ENCODE results near the gene SERHL2.
"Not testable (repeated sequence)": the region's sequence is repeated elsewhere in the genome, so short reads cannot be mapped to it uniquely, and the experiment has no call there.

The SERHL2 gene, protein sequence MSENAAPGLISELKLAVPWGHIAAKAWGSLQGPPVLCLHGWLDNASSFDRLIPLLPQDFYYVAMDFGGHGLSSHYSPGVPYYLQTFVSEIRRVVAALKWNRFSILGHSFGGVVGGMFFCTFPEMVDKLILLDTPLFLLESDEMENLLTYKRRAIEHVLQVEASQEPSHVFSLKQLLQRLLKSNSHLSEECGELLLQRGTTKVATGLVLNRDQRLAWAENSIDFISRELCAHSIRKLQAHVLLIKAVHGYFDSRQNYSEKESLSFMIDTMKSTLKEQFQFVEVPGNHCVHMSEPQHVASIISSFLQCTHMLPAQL

DNA sequence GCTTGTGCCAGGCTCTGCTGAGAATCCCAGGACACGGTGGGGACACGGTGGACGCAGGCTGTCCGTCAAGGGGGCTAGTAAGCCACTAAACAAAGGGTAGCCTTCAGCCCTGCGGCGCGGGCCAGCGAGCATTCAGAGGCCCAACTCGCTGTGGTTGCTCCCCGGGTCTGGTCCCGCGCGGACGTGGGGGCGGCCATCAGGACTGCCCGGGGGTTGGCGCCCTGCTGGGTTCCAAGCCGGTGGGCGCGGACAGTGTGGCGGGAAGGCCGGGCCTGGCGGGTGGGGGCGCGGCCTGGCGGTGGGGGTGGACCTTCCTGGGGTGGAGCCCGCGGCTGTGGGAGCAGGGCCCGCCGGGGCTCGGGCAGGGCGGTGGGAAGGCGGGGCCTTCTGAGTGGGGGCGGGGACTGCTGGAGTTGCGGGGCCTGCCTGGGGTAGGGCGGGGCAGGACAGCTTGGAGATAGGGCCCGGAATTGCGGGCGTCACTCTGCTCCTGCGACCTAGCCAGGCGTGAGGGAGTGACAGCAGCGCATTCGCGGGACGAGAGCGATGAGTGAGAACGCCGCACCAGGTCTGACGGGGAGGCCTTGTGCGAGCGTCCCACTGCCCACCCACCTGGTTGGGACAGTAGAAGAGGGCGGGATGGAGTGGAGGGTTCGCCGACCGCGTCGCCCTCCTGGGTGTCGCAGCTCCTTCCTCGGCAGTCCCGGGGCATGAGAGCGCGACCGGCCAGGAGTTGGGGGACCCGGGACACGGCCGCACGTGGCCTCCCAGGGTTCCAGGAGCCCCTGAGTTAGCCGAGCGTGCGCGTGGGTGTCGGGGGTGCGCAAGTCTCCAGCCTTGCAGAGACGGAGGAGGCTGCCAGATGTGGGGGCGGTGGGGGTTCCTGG lies at the start of gene SERHL2:
SERHL2 (plus strand) TSS at position 482 of the 887 bp plus-strand sequence; CDS start at position 547, 65 bp downstream.
- peak; percentile 78 for DNase-seq

DNA sequence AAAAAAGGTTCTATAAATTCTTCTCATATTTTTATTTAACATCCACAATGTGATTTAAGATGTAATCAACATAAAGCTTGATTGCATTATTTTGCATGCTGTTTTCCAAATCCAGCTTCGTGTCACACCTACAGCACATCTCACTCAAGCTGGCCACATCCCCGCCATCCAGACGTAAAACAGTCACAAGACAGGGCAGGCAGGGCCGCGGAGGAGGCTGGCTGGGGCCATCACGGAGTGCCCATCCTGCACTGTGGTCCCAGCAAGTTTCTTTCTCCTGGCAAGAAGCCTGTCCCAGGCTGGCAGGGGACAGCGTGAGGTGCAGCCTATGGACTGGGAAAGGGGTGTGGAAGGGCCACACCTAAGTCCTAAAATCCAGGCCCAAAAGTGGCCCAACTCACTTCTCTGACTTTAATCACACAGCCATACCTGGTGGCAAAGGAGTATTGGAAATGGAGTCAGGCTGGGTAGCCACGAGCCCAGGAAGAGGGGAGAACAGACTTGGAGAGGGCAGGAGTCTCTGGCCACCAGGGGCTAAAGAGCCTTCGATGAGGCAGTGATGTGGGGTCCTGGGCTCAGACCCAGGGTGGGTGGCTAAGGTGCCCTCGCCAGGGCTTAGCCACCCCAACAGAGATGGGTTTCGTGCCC lies 45.3 kb upstream of the SERHL2 start:
- not testable (repeated sequence) for DNase-seq

DNA sequence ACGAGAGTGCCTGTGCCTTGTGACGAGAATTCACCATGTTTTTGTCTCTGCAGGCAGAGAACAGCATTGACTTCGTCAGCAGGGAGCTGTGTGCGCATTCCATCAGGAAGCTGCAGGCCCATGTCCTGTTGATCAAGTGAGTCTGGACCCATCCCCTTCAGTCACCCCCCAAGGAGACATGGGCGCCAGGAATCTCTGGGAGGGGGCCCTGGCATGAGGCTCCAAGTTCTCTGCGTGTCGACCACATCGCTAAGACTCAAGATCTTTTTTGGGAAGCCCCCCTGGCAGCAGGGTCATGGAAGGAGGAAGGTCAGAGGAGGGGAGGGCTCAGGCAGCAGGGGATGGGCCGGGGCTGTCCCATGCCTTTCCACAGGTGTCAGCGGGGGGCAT lies 44.8 kb upstream of the SERHL2 start:
- DNase-seq = not testable (repeated sequence)

DNA sequence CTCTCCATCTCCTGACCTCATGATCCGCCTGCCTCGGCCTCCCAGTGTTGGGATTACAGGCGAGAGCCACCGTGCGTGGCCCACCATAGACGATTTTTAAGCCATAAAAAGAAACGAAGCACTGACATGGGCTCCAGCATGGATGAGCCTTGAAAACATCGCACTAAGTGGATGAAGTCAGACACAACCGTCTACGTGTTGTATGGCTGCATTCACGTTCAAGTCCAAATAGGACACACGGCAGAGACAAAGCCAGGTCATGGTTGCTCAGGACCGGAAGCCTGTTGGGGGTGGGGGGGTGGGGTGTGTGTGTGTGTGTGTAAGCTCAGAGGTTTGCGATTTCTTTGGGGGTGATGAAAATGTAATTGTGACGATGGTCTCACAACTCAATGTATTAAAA lies 44.2 kb upstream of the SERHL2 start:
- no peak for DNase-seq

DNA sequence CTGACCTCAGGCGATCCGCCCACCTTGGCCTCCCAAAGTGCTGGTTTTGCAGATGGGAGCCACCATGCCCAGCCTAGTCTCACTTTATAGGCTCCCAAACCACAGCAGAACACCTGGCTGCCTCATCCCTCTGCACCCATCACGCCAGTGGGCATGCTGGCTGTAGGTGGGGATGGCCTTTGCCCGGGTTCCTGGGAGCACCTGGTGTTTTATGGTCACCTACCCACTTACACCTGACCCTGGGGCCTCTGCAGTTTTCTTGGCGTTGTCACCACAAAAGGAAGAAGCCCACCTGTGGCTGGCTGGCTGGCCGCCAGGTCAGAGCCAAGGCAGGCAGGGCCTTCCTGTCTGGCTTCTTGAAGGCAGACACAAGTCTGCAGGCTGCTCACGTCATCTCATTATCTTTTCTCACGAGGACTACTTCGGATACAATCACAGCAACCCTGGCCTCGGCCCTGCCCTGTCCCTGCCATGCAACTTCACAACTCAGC lies 42.3 kb upstream of the SERHL2 start:
- no peak for DNase-seq

DNA sequence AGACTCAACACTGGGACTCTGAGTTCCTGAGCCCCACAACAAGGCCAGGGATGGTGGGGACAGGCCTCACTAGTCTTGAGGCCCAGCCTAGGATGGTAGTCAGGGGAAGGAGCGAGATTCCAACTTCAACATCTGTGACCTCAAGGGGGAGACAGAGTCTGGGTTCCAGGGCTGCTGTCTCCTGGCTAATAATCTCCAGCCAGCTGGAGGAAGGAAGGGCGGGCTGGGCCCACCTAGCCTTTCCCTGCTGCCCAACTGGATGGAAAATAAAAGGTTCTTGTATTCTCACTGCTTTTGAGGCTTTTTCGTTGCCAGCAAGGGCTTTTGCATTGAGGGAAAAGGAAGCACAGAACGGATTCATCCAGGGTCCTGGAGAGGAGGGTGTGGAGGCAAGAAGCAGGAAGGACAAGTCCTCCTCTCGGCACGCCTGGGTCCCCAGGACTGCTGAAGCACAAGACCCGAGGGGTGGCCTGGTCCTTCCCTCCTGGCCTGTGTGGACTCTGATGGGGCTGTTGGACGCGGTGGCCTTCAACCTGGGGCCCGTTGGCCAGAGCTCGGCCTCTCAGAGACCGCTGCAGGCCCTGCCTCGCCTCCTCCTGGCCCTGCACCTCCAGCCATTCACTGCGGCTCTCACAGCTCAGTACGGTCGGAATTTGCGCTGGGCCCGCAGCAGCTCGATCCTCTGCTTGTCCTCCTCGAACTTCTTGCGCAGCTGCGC lies 41.3 kb upstream of the SERHL2 start:
- peak; percentile 17 for DNase-seq

DNA sequence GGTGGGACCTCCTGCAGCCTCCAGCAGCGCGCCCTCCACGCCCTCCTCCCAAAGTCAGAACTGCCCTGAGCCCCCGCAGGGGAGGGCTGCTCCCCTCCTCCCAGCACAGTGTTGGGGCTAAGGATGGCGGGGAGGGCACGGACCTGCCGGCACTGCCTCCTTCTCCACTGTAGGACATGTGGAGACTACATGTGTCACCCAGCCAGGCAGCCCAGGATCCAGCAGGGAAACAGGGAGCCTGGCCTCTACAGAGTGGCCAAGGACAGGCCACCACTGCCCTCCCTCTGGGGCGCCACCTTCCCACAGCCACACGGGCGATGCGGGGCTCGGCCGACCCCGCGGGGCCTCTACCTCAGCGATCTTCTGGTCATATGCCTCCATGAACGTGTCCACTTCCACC lies 39.4 kb upstream of the SERHL2 start:
- not testable (repeated sequence) for DNase-seq

DNA sequence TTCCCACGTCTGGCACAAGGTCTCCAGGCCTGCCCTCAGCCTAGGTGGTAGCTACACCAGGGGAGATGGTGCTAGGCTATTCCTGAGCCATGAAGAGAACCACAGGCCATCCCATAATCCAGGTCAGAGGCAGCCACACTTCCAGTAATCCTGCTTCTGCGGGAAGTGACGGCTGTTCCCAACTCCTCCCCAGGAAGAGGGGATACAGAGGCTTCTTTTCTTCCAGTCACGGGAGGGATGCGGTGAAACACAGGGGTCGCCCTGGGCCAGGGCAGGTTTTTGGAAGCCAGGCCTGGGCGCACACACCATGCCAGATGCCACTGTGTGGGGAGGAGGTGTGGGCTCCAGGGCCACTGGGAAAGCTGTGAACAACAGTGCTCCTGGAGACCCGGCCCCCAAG lies 38.5 kb upstream of the SERHL2 start:
- not testable (repeated sequence) for DNase-seq

DNA sequence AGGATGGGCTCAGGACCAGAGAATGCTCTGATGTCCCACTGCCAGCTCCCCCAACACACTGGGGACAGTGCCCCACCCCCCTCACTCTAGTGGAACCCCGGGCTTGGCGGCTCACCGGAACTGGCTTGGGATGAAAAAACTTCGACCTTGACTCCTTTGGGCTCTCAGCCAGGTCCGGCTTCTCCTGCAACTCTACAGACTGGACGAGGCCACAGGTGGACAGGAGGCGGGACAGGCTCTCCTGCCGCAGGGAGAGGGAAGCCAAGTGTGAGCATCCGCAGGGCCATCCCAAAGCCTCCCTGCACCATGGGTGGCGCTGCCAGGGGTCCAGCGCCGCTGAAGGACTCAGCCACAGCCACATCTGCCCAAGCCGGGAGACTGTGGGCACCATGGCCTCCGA lies 37.9 kb upstream of the SERHL2 start:
- DNase-seq = no peak

DNA sequence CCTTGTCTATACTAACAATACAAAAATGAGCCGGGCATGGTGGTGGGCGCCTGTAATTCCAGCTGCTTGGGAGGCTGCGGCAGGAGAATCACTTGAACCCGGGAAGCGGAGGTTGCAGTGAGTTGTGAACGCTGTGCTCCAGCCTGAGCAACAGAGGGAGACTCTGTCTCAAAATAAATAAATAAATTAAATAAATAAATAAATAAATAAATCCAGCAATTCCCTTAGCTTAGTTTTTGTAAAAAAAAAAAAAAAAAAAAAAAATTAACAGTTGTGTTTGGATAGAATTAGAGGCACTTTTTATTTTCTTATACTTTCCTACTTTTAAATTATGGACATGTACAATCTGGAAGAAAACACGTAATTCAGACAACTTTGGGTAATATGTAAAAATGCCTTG lies 36.7 kb upstream of the SERHL2 start:
- DNase-seq = not testable (repeated sequence)

DNA sequence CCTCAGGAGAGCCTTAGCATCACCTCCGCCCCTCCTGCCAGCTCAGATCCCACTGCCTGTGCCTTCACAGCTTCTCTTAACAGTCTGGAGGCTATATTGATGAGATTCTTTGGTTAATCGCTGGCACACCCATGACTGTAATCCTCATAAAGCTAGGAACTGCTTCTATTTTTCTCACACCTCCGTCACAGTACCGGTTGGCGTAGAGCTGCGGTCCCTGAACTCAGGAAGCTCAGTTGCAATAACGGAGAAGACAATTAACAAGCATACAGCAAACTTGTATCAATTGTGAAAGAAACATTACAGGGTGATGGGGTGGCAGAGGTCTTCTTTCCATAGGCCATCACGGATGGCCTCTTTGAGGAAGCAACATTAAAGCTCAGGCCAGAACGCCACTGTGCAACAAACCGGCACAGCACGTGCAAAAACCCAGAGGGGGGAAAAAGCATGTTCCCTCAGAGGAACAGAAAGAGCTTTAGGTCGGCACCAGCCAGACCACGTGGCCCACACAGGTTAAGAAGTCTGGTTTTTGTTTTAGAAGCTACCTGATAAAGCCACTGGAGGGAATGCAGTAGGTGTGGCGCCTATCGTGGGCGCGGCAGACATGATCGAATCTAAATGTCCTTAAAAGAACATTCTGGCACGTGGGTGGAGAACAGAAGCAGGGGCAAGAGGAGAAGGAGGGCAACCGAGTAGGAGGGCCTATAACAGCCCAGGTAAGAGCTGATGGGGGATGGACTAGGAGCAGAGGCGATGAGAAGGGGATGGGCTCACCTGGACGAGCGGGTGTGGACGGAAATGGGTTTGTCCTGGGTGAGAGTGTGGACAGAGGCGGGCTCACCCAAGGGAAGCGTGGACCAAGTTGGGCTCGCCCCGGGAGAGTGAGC lies 34.9 kb upstream of the SERHL2 start:
- DNase-seq = not testable (repeated sequence)

DNA sequence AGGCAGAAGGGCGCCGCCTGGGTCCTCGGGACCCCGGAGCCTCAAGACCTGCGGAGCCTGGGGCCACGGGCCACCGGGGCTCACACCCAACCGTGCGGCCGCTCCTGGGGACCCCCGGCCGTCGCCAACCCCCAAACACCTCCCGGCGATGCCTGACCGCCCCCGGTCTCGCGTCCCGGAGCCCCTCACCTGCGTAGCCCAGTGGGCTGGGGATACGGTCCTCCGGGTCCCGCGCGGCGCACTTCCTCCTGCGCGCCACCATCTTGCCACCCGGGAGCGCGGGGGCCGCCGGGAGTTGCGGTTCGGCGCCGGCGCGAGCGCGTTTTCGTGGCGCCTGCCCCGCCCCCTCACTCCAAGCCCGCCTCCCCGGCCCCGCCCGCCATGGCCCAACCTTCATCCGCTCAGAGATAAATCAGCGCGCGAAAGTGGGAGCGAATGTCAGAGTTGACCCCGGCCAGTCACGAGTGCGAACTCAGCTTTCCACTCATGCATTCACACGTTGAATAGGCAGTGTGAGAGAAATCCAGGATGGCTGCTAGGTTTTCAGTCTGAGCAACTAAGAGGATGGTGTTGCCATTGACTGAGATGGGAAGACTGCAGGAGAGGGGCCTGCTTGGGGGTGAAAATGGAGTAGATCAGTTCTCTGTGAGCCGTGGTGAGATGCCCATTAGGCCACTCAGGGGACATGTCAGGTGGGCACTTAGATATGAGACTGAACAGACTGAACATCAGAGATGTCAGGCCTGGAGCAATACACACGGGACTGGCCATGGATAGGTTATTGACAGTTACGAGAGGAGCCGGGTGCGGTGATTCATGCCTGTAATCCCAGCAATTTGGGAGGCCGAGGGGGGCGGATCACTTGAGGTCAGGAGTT lies 34.0 kb upstream of the SERHL2 start, which contains the start of gene RRP7A:
RRP7A (minus strand) TSS at position 272 of the 877 bp plus-strand sequence; CDS start at position 262, 10 bp downstream.
- DNase-seq = peak; percentile 55

DNA sequence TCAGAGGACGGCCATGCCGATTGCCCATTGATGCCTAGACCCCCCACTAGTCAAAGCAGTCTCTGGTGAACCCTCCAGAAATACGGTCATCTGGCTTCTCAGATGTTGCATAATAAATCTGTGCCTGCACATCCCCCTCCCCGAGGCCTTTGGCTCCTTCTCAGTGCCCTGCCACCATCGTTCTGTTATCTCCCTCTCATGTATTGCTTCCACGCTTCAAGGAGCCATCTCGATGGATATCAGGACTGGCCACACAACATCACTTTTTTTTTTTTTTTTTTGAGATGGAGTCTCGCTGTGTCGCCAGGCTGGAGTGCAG lies 32.6 kb upstream of the SERHL2 start:
- no peak for DNase-seq

DNA sequence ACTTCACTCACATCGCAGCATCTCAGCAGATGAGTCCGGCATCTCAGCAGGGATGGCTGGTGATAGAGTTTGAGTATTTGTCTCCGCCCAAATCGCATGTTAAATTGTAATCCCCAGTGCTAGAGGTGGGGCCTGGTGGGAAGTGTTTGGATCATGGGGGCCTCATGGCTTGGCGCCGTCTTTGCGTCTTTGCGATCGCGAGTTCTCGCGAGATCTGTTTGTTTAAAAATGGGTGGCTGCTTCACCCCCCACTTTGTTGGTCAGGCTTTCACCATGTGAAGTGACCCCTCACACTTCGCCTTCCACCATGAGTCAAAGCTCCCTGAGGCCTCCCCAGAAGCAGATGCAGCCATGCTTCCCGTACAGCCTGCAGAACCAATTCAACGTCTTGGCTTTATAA lies 31.2 kb upstream of the SERHL2 start:
- no peak for DNase-seq

DNA sequence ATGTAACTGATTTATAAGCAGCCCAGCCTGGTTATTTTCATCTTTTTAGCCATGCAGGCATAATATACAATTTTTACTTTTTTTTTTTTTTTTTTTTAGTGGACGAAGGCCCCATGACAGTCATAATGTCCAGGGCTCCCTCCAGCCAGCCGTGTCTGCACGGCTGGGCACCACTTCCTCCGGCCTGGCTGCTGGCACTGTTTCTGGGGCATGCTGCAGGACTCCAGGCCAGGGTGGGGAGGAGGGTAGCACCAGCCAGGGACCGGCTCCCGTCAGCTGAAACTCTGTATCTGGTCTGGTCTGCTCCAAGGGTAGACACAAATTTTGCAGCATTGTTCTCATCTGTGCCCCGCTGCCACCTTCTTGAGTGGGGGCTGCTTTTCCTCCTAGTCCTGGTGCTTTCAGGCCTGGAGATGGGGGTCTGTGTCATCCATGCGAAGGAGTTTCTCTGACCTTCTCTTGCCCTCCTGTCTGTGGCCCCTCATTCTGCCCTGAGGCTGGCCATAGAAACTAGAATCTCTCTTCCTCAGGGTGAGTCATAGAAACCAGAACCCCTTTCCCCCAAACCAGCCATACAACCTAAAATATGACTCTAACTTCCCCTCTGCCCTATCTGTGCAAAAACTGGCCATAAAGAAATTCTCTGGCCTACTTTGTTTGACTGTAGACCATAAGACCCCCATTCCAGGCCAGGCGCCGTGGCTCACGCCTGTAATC lies 25.0 kb upstream of the SERHL2 start:
- no peak for DNase-seq

DNA sequence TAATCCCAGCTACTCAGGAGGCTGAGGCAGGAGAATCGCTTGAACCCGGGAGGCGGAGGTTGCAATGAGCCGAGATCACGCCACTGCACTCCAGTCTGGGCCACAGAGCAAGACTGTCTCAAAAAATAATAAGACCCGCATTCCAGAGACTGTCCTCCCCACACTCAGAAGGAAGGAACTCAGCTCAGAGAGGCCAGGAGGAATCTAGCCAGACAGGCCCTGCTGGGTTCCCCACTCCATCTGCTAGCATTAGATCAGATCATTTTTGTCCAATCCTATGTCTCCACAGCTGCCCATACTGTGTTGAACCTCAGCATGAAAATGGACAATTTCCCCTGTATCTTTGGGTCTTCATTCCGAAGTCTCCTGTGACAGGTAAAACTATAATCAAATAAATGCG lies 24.3 kb upstream of the SERHL2 start:
- not testable (repeated sequence) for DNase-seq

DNA sequence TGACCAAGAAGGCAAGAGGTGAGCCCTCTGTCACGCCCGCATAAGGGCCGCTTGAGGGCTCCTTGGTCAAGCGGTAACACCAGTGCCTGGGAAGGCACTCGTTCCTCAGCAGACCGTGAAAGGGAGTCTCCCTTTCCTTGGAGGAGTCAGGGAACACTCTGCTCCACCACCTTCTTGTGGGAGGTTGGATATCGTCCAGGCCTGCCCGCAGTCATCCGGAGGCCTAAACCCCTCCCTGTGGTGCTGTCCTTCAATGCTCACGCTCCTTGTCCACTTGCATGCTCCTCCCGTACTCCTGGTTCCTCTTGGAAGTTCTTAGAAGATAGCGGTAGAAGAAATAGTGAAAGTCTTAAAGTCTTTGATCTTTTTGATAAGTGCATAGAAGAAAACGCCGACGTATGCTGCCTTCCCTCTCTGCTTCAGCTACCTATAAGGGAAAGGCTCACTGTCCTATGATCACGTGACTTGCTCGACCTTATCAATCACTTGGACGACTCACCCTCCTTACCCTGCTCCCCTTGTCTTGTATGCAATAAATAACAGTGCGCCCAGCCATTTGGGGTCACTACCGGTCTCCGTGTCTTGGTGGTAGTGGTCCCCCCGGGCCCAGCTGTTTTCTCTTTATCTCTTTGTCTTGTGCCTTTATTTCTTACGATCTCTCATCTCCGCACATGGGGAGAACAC lies 22.2 kb upstream of the SERHL2 start:
- not testable (repeated sequence) for DNase-seq

DNA sequence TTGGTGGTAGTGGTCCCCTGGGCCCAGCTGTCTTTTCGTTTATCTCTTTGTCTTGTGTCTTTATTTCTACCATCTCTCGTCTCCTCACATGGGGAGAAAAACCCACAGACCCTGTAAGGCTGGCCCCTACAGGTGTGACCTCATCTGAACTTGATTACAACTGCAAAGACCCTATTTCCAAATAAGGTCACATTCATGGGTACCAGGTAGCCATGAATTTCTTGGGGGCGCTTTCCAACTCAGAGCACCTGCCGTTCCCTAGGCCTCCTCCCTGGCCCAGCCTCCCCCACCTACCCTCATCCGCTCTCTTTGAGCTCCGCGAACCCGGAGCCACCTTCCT lies 20.1 kb upstream of the SERHL2 start:
- DNase-seq = no peak

DNA sequence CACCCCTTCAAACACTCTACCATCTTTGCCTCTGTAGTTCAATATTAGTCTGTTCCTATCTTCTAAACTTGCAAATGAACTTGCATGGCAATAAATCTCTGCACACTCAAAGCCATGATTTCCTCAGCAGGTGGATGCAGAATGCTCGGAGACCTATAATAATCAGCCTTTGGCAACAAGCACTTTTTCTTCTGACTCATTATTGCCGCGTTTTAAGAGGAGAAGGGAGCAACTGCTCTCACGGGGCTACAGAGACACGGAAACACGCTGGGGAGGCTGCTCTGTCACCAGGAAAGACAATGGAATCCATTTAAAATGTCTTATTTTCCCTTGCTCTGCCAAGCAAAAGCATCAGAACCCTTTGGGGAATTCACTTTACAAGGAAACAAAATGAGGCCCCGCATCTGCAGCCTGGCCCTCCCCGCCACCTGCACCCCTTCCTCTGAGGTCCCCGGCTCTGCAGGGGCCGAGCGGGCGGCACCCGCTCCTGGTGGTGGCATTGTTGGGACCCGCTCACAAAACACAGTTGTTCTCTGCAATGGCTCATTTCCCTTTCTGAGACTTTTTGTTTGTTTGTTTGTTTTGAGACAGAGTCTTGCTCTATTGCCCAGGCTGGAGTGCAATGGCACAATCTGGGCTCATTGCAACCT lies 18.5 kb upstream of the SERHL2 start:
- not testable (repeated sequence) for DNase-seq

Data from fibroblast of upper back skin (primary cell).